Parathyroid adenoma (tissue), 2 donors: ENCODE data around the gene COL5A2.

Experiments used
- H2AFZ ChIP-seq: fragments of 300-600 bp; sonication (generic); one replicate; pipeline ENCODE4 v1.7.0; 2017; ENCODE audit warnings: antibody characterized with exemption, mild to moderate bottlenecking
- H3K27ac ChIP-seq: fragments of 300-600 bp; sonication (generic); one replicate; pipeline ENCODE4 v1.7.0; 2017
- H3K27me3 ChIP-seq: fragments of 300-600 bp; sonication (generic); one replicate; pipeline ENCODE4 v1.7.0; 2017; ENCODE audit warnings: low read length; ENCODE audit not compliant: control insufficient read depth, insufficient read depth
- H3K36me3 ChIP-seq: fragments of 300-600 bp; sonication (generic); one replicate; pipeline ENCODE4 v1.7.0; 2017; ENCODE audit warnings: low read length; ENCODE audit not compliant: control insufficient read depth, insufficient read depth
- H3K4me1 ChIP-seq: fragments of 300-600 bp; sonication (generic); one replicate; pipeline ENCODE4 v1.7.0; 2017; ENCODE audit warnings: control low read depth
- H3K4me2 ChIP-seq: fragments of 300-600 bp; sonication (generic); one replicate; pipeline ENCODE4 v1.7.0; 2017; ENCODE audit warnings: low read length
- H3K4me3 ChIP-seq: fragments of 300-600 bp; sonication (generic); one replicate; pipeline ENCODE4 v1.7.0; 2017; ENCODE audit warnings: low read depth, low read length
- H3K79me2 ChIP-seq: fragments of 300-600 bp; sonication (generic); one replicate; pipeline ENCODE4 v1.7.0; 2017; ENCODE audit warnings: control low read depth
- H3K9ac ChIP-seq: fragments of 300-600 bp; sonication (generic); one replicate; pipeline ENCODE4 v1.7.0; 2017; ENCODE audit warnings: mild to moderate bottlenecking
- H3K9me3 ChIP-seq: fragments of 300-600 bp; sonication (generic); one replicate; pipeline ENCODE4 v1.7.0; 2017; ENCODE audit warnings: low read length; ENCODE audit not compliant: control insufficient read depth
- TF ChIP-seq, protein P1 (sequence below): fragments of 300-600 bp; sonication (generic); IDR thresholded peaks from one replicate; pipeline ENCODE4 v1.7.0; 2017; ENCODE audit warnings: antibody characterized with exemption, mild to moderate bottlenecking
- donor health status: primary hyperparathyroidism.

COL5A2 gene

DNA sequence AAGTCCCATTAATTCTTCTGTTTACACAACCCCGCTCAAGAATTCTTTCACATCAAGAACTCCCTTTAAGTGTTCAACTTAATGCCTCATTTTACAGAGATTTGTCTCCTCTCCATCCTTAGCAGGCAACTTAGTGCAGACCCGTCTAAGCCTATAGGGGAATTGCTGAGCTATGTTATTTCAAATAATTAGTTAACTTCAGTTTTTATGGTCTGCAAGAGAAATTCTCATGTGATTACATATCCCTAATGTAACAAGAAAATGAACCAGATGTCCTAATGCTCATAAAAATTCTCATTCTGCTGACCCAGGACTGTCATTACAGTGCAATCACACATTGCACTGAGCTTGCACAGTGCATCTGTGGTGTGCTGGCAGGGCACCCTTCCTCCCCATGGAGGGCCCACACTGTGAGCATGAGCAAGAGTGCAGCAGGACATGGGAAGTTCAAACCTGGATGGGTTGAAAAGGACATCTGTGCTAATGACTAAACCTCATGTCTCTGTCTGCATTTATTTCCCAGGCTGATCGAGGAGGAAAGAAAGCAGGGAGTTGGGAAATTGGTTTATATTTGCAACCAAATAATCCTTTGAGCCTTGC, 97.1 kb downstream of the COL5A2 start:
- Histone ChIP-seq H3K4me2 (no peak overlapping the region), H2AFZ (no peak overlapping the region), H3K4me3 (no peak overlapping the region), H3K36me3 (no peaks in the 10 kb centered on the region), H3K9me3 (no peaks in the 10 kb centered on the region), H3K4me1 (no peaks in the 10 kb centered on the region), H3K79me2 (no peaks in the 10 kb centered on the region), H3K9ac (no peak overlapping the region), H3K27ac (no peak overlapping the region), H3K27me3 (no peaks in the 10 kb centered on the region)
- TF ChIP-seq, protein P1, sequence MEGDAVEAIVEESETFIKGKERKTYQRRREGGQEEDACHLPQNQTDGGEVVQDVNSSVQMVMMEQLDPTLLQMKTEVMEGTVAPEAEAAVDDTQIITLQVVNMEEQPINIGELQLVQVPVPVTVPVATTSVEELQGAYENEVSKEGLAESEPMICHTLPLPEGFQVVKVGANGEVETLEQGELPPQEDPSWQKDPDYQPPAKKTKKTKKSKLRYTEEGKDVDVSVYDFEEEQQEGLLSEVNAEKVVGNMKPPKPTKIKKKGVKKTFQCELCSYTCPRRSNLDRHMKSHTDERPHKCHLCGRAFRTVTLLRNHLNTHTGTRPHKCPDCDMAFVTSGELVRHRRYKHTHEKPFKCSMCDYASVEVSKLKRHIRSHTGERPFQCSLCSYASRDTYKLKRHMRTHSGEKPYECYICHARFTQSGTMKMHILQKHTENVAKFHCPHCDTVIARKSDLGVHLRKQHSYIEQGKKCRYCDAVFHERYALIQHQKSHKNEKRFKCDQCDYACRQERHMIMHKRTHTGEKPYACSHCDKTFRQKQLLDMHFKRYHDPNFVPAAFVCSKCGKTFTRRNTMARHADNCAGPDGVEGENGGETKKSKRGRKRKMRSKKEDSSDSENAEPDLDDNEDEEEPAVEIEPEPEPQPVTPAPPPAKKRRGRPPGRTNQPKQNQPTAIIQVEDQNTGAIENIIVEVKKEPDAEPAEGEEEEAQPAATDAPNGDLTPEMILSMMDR = no peak

DNA sequence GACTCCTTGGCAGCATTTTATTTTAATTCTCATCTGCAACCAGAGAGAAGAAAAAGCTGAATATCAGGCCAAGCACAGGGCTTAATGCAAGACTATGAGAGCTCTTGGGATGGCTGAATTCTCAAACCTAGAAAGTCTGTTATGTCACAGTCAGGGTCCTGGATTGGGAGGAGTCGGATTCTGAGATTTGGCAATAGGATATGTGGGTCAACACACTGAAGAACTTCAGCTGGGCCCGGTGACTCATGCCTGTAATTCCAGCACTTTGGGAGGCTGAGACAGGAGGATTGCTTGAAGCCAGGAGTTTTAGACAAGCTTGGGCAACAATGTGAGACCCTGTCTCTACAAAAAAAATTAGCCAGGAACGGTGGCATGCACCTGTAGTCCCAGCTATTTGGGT, 103.0 kb downstream of the COL5A2 start:
- H3K27ac ChIP-seq = no peak overlapping the region
- H3K9ac ChIP-seq = no peak overlapping the region
- H3K4me2 ChIP-seq = no peak overlapping the region
- H3K79me2 ChIP-seq = no peaks in the 10 kb centered on the region
- H3K4me1 ChIP-seq = no peaks in the 10 kb centered on the region
- H3K4me3 ChIP-seq = no peak overlapping the region
- no peaks in the 10 kb centered on the region for H3K27me3 ChIP-seq
- TF ChIP-seq, protein P1 = no peak
- H2AFZ ChIP-seq = no peak overlapping the region
- H3K9me3 ChIP-seq = no peaks in the 10 kb centered on the region
- no peaks in the 10 kb centered on the region for H3K36me3 ChIP-seq

DNA sequence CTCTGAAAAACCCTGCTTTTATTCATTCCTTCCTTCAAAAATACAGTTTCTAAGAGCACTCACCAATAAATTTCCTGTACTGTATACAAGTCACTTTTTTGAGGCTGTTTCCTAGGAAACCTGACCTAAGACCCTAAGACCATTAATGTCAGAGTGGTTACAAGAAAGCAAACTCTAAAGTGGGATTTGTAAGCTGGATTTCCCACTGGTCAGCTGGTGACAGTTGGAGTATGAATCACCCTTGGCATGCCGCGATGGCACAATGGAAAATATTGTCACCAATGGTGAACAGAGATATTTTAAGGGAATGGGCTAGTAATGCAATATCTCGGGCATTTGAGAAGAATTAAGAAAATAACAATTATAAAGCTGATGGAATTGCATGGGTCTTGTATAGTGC, 103.4 kb downstream of the COL5A2 start:
- H3K9me3 ChIP-seq = no peaks in the 10 kb centered on the region
- no peaks in the 10 kb centered on the region for H3K27me3 ChIP-seq
- H3K9ac ChIP-seq = no peak overlapping the region
- no peak overlapping the region for H3K27ac ChIP-seq
- no peaks in the 10 kb centered on the region for H3K4me1 ChIP-seq
- H3K4me2 ChIP-seq = no peak overlapping the region
- no peaks in the 10 kb centered on the region for H3K79me2 ChIP-seq
- H3K36me3 ChIP-seq = no peaks in the 10 kb centered on the region
- TF ChIP-seq, protein P1 = no peak
- no peak overlapping the region for H3K4me3 ChIP-seq
- H2AFZ ChIP-seq = no peak overlapping the region

DNA sequence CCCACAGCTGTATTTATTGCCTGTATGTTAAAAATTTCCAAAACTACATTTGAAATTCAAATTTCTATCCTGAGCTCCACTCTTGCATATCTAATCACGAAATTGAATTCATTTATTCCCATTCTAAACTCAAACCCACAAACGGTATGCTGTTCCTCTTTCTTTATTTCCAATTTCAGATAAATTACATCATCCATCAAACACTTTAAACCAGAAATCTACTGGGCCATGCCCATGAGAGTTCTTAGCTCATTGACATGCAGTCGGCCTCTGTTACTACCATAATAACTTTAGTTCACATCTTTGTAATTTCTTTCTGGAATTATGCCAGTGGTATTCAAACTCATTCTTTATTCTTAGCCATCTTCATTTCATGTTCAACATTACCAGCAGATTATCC, 105.1 kb downstream of the COL5A2 start:
- Histone ChIP-seq H3K4me2 (no peak overlapping the region), H3K36me3 (no peaks in the 10 kb centered on the region), H3K9me3 (no peaks in the 10 kb centered on the region), H3K9ac (no peak overlapping the region), H2AFZ (no peak overlapping the region), H3K27me3 (no peaks in the 10 kb centered on the region), H3K27ac (no peak overlapping the region), H3K79me2 (no peaks in the 10 kb centered on the region), H3K4me3 (no peak overlapping the region), H3K4me1 (no peaks in the 10 kb centered on the region)
- TF ChIP-seq, protein P1 = no peak

DNA sequence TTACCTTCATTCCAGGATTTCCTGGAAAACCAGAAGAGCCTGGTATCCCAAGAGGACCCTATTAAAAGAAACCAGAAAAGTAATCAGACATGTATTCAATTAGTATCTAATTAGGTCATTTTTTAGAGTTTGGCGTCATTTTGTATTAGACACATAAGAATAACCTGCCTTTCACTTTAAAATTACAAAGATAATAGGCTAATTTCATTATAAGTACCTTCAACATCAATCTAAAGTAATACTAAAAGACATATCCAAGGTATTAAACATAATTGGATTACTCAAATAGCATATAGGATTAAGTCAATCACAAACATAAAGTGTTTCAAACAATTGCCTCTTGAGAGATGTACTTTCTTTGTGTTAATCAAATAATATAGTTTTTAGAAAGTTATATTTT, 107.5 kb downstream of the COL5A2 start:
- Histone ChIP-seq H3K4me2 (no peak overlapping the region), H2AFZ (no peak overlapping the region), H3K27ac (no peak overlapping the region), H3K9me3 (no peaks in the 10 kb centered on the region), H3K79me2 (no peaks in the 10 kb centered on the region), H3K36me3 (no peaks in the 10 kb centered on the region), H3K9ac (no peak overlapping the region), H3K27me3 (no peaks in the 10 kb centered on the region), H3K4me3 (no peak overlapping the region), H3K4me1 (no peaks in the 10 kb centered on the region)
- TF ChIP-seq, protein P1 = no peak
